SU-DHL-6 (cell line): Measurements from ENCODE around the gene CDC42EP4.
"Not testable (repeated sequence)": the region's sequence is repeated elsewhere in the genome, so short reads cannot be mapped to it uniquely, and the experiment has no call there.

Experiments
- H2AFZ ChIP-seq: fragments of 200-600 bp; sonication (generic); 2 replicates; pipeline ENCODE4 v1.6.1; 2014; ENCODE audit warnings: low read depth, mild to moderate bottlenecking, moderate library complexity, mixed read lengths, antibody characterized with exemption, low read length; ENCODE audit not compliant: severe bottlenecking
- H3F3A ChIP-seq: fragments of 200-600 bp; shearing (Covaris generic); 2 replicates; pipeline ENCODE4 v1.6.0; 2016; ENCODE audit warnings: antibody characterized with exemption, mild to moderate bottlenecking; ENCODE audit not compliant: insufficient read depth
- H3K27ac ChIP-seq: fragments of 200-600 bp; sonication (generic); 2 replicates; pipeline ENCODE4 v1.5.1; 2016; ENCODE audit warnings: low read depth, mild to moderate bottlenecking, low read length, moderate library complexity, mixed read lengths
- H3K27me3 ChIP-seq: fragments of 200-600 bp; sonication (generic), shearing (Covaris generic); 2 replicates; pipeline ENCODE4 v1.6.0; 2014; ENCODE audit warnings: mild to moderate bottlenecking, low read length
- H3K36me3 ChIP-seq: fragments of 200-600 bp; sonication (generic); 2 replicates; pipeline ENCODE4 v1.6.1; 2014; ENCODE audit warnings: mild to moderate bottlenecking, low read length, mixed read lengths
- H3K4me2 ChIP-seq: fragments of 300-600, 200-600 bp; shearing (Covaris generic), sonication (generic); 2 replicates; pipeline ENCODE4 v1.6.0; 2014; ENCODE audit warnings: low read length, low read depth, mild to moderate bottlenecking; ENCODE audit not compliant: poor library complexity, severe bottlenecking
- H3K4me3 ChIP-seq: fragments of 200-600 bp; sonication (generic); 2 replicates; pipeline ENCODE4 v1.5.1; 2014; ENCODE audit warnings: antibody characterized with exemption, low read length, mild to moderate bottlenecking, mixed read lengths; ENCODE audit not compliant: insufficient read depth, poor library complexity, severe bottlenecking
- H3K79me2 ChIP-seq: fragments of 200-600 bp; sonication (generic); 2 replicates; pipeline ENCODE4 v1.6.1; 2014; ENCODE audit warnings: mild to moderate bottlenecking, low read length, moderate library complexity; ENCODE audit not compliant: insufficient read depth
- H3K9ac ChIP-seq: fragments of 200-600 bp; sonication (generic); 2 replicates; pipeline ENCODE4 v1.7.0; 2014; ENCODE audit warnings: mild to moderate bottlenecking, low read length
- H3K9me2 ChIP-seq: fragments of 200-600 bp; sonication (generic); replicated peaks from 2 replicates; pipeline ENCODE4 v1.6.1; 2014; ENCODE audit warnings: low read length; ENCODE audit not compliant: insufficient read depth
- H3K9me3 ChIP-seq: fragments of 200-600 bp; sonication (generic); 2 replicates; pipeline ENCODE4 v1.6.1; 2014; ENCODE audit warnings: low read length, mixed read lengths; ENCODE audit not compliant: insufficient read depth
- H4K20me1 ChIP-seq: fragments of 200-600 bp; sonication (generic); 2 replicates; pipeline ENCODE4 v1.6.1; 2014; ENCODE audit warnings: low read depth, mild to moderate bottlenecking, antibody characterized with exemption, low read length, moderate library complexity, mixed read lengths
- EZH2phosphoT487 ChIP-seq: fragments of 200-600 bp; sonication (generic), shearing (Covaris generic); conservative IDR thresholded peaks from 2 replicates; pipeline ENCODE4 v1.6.1; 2018; ENCODE audit warnings: mild to moderate bottlenecking, antibody characterized with exemption, low read length, moderate library complexity, mixed read lengths
- TF ChIP-seq, protein P1 (sequence below): fragments of 200-600 bp; sonication (generic); IDR thresholded peaks from one replicate; pipeline ENCODE4 v1.5.1; 2017; ENCODE audit warnings: antibody characterized with exemption, mild to moderate bottlenecking, low read length, moderate library complexity; ENCODE audit not compliant: insufficient read depth, poor library complexity, severe bottlenecking

The CDC42EP4 gene

DNA sequence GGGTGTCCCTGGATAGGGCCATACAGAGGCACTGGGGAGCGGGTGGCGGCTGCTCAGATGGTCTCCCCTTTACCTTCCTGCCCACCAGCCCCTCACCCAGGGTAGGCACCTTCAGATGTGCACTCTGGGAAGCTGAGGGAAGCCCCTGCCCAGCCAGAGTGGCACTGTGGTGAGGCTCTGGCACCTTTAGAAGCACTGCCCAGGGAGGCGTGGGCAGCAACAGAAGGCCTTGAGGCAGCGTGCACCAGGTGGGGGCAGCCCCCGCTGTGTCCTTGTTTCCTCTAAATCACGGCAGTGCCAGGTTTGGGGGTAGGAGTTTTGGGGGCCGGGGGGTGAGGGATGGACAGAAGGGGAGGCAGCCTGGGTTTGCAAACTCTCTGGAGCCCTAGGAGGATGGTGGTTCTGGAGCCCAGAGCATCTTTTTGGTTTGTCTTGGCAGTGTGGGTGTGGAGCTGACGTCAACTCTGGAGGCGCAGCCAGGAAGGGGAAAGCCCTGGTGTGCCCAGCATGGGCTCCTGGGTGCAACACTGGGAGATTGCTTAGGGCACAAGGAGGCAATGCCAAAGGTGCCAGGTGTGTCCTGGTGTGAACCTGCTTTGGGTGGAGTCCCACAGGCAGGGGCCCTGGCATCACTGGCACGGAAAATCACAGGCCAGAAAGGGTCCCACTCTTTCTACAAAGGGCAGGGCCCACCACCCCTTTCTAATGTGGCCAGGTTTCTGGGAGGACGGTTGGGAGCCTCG, 23.1 kb upstream of the CDC42EP4 start:
- H3K4me2 ChIP-seq = no peak overlapping the region
- TF ChIP-seq, protein P1, sequence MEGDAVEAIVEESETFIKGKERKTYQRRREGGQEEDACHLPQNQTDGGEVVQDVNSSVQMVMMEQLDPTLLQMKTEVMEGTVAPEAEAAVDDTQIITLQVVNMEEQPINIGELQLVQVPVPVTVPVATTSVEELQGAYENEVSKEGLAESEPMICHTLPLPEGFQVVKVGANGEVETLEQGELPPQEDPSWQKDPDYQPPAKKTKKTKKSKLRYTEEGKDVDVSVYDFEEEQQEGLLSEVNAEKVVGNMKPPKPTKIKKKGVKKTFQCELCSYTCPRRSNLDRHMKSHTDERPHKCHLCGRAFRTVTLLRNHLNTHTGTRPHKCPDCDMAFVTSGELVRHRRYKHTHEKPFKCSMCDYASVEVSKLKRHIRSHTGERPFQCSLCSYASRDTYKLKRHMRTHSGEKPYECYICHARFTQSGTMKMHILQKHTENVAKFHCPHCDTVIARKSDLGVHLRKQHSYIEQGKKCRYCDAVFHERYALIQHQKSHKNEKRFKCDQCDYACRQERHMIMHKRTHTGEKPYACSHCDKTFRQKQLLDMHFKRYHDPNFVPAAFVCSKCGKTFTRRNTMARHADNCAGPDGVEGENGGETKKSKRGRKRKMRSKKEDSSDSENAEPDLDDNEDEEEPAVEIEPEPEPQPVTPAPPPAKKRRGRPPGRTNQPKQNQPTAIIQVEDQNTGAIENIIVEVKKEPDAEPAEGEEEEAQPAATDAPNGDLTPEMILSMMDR = no peak
- no peak for TF ChIP-seq EZH2phosphoT487
- H3K36me3 ChIP-seq = no peaks in the 10 kb centered on the region
- H3K79me2 ChIP-seq = no peaks in the 10 kb centered on the region
- no peak overlapping the region for H3K27ac ChIP-seq
- H3K9me2 ChIP-seq = no peaks in the 10 kb centered on the region
- no peaks in the 10 kb centered on the region for H3K27me3 ChIP-seq
- H3F3A ChIP-seq = no peaks in the 10 kb centered on the region
- H2AFZ ChIP-seq = no peak overlapping the region
- H3K4me3 ChIP-seq = no peak overlapping the region
- H4K20me1 ChIP-seq = no peaks in the 10 kb centered on the region
- H3K9me3 ChIP-seq = no peaks in the 10 kb centered on the region
- no peak overlapping the region for H3K9ac ChIP-seq

DNA sequence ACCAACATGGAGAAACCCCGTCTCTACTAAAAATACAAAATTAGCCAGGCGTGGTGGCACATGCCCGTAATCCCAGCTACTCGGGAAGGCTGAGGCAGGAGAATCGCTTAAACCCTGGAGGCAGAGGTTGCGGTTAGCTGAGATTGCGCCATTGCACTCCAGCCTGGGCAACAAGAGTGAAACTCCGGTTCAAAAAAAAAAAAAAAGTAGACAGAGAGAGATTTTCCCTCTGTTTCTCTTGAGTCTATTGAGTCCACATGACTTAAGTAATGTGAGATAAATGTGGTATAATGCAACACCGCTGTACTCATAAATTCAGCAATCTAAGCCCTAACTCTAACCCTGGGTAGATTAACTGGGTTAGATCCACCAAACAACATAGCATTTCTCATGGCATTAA, 21.6 kb upstream of the CDC42EP4 start:
- not testable (repeated sequence) for H3K27ac ChIP-seq, H3K4me2 ChIP-seq, H4K20me1 ChIP-seq, H3K79me2 ChIP-seq, H3K9ac ChIP-seq, H3K9me2 ChIP-seq, H3K9me3 ChIP-seq, H2AFZ ChIP-seq, H3F3A ChIP-seq, H3K36me3 ChIP-seq, H3K4me3 ChIP-seq, H3K27me3 ChIP-seq

DNA sequence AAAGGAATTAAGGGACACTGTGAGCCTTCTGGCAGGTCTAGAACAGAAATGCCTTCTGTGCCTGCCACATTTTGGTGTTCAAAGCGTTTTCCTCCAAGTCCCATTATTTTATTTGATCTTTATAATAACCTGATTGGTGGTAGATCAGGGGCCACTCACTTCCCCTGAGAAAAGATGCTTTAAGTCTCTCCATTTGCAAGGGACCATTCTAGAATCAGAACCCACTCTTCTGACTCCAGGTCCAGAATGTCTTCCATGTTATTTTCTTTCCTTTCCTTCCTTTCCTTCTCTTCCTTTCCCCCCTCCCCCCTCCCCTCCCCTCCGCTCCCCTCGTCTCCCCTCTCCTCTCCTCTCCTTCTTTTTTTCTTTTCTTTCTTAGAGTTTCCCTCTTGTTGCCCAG, 19.3 kb upstream of the CDC42EP4 start:
- TF ChIP-seq, protein P1 = no peak
- TF ChIP-seq EZH2phosphoT487 = no peak
- no peak overlapping the region for H3K27ac ChIP-seq
- H3K4me2 ChIP-seq = no peak overlapping the region
- H3F3A ChIP-seq = no peaks in the 10 kb centered on the region
- no peak overlapping the region for H3K9ac ChIP-seq
- no peak overlapping the region for H3K4me3 ChIP-seq
- H3K36me3 ChIP-seq = no peaks in the 10 kb centered on the region
- no peaks in the 10 kb centered on the region for H3K27me3 ChIP-seq
- H3K9me3 ChIP-seq = no peaks in the 10 kb centered on the region
- H4K20me1 ChIP-seq = no peaks in the 10 kb centered on the region
- H3K79me2 ChIP-seq = no peaks in the 10 kb centered on the region
- no peaks in the 10 kb centered on the region for H3K9me2 ChIP-seq
- no peak overlapping the region for H2AFZ ChIP-seq

DNA sequence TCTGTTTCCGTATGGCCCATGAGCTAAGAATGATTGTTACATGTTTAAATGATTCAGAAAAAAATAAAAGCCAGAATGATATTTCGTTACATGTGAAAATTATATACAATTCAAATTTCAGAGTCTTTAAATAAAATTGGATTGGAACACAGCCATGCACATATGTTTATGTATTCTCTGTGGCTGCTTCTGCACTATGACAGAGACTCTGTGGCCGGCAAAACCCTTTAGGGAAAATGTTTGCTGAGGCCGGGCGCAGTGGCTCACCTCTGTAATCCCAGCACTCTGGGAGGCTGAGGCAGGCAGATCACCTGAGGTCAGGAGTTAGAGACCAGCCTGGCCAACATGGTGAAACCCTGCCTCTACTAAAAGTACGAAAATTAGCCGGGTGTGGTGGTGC, 15.9 kb upstream of the CDC42EP4 start:
- Histone ChIP-seq H3F3A (no peaks in the 10 kb centered on the region), H3K79me2 (no peaks in the 10 kb centered on the region), H3K9me3 (no peaks in the 10 kb centered on the region), H3K27ac (no peak overlapping the region), H4K20me1 (no peaks in the 10 kb centered on the region), H3K27me3 (no peaks in the 10 kb centered on the region), H3K9ac (no peak overlapping the region), H3K36me3 (no peaks in the 10 kb centered on the region), H3K4me2 (no peak overlapping the region), H3K9me2 (no peaks in the 10 kb centered on the region), H2AFZ (no peak overlapping the region), H3K4me3 (no peak overlapping the region)
- no peak for TF ChIP-seq EZH2phosphoT487
- TF ChIP-seq, protein P1 = no peak
